NCI-H1694 (cell line): ENCODE results near the gene KIF26A.
"Not testable (repeated sequence)": the region's sequence is repeated elsewhere in the genome, so short reads cannot be mapped to it uniquely, and the experiment has no call there.

Experiments used
- DNase-seq: peaks from one replicate; lab custom pipeline; 2025; lab: John Stamatoyannopoulos, UW

Gene KIF26A

DNA sequence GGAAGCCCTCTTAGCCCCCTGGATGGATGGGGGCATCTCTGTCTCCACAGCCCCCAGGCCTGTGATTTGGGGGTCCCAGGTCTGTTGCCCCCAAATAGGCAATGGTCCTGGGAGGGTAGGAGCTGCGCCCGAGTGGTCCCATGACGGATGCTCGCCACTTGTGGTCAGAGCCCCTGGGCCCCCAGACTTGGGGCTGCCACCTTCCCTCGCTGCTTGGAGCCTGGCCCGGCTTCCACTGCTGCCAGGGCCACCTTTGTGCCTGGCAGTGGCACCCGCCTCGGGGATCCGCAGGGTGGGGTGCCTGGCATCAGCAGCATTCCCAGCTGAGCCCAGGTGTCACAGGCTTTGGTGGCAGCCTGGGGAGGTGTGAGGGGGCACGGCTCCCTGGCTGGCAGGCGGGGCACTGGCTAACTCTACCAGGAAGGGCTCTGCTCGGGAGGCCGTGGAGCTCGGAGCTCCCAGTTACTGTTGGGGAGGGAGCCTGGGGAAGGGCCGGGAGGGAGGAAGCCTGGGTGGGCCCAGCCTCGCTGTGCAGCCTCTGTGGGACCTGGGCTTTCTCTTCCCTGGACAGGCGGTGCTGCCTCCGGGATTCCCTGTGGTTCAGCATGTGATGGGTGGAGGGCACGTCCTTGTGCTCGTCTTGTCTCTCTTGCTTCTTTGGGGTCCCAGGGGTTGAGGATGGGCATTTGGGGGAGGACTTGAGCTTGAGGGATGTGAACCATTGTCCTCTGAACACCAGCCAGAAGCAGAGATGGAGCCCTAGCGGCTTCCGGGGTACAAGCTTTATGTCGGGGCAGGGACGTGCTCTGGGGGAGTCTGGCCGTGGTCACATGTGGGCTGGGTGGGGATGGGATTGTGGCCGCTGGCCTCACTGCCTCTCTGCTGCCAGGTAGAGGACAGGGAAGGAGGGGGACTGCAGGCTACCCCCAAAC is 5.4 kb downstream of the KIF26A start:
- no peak for DNase-seq

DNA sequence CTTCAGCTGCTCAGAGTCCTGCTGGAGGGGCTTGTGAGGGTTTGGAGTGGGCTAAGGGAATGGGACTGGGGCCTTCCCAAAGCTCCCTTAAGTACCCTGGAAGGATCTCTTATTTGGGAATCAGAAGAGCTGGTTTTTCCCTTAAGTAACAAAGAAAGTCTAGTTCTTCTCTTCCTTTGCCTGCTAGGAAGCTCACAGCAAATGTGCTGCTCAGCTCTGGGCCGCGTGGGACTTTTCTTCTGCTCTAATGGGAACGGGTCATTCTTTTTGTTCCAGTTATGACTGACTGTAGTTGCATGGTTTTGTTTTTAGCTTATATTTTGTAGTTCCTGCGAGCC is 6.0 kb downstream of the KIF26A start:
- DNase-seq, result no peak

- DNase-seq, result no peak
Measured at GRCh38 chr14:104144911-104145825, 6.8 kb downstream of the KIF26A start.

- no peak for DNase-seq
Measured at GRCh38 chr14:104145826-104146601, 7.6 kb downstream of the KIF26A start.

DNA sequence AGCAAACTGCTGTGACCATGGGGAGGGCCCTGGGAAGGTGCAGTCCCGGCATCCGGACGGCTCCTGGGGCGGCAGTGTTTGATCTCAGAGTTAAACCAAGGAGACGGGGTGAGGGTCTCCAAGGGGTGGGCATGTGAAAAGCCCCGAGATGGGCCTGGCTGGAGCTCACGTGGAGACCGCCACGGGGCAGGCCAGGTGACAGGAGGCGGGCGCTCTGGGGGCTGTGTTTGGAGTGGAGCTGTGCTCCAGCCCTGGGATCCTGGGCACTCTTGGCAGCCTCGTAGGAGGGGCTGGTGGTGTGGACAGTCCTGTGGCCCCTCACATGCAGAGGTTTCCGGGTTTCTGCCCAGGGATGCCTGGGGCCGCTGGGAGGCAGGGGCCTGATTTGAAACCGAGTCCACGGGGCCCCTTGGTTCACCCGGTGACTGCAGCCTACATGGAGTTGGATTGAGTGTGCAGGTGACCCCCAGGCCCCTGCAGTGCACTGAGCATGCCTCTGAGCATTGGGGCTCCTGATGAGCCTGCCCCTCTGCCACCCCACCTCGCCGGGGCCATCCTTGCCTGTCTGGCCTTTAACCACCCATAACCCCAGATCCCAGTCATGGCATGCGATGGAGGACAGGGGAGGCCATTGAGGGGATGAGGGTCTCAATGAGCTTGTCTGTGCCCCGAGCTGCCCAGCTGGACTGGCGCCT is 8.4 kb downstream of the KIF26A start:
- no peak for DNase-seq

DNA sequence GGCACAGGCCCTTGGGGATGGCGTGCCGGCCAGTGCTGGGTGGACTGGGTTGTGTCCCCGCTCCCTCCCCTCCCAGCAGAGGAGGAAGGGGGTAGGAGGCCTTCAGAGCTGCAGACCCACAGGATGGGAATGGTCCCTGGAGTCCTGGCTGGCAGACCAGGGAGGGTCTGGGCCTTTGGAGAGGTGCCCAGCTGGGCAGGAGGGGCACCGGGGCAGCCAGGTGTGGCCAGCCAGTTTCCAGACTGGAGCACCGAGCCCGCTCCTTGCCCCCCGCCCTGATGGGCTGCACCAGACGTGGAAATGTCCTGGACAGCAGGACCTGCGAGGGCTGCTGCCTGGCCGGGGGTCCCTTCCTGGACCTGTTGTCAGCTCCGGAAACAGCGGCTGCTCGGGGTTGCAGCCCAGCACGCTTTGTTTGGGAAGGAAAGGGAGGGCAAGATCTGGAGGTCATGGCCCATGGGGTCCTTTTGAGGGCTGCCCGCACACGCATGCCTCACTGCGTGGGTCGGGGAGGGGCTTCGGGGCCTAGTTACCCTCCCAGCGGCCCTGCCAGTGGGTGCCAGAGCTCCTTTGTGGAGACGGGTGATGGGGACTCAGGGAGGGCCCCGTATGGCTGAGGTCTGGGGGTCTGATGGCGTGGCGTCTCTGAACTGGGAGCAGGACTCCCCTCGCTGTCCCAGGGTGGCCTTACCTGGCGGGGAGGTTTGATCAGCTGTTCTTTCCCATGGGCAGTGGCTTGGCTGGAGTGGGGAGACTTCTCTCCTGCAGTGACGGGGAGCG is 9.1 kb downstream of the KIF26A start:
- DNase-seq, result no peak

GRCh38 chr14:104148433-104149277 is 10.3 kb downstream of the KIF26A start:
- no peak for DNase-seq

- DNase-seq, result no peak
Measured at GRCh38 chr14:104149278-104149595, 10.8 kb downstream of the KIF26A start.

DNA sequence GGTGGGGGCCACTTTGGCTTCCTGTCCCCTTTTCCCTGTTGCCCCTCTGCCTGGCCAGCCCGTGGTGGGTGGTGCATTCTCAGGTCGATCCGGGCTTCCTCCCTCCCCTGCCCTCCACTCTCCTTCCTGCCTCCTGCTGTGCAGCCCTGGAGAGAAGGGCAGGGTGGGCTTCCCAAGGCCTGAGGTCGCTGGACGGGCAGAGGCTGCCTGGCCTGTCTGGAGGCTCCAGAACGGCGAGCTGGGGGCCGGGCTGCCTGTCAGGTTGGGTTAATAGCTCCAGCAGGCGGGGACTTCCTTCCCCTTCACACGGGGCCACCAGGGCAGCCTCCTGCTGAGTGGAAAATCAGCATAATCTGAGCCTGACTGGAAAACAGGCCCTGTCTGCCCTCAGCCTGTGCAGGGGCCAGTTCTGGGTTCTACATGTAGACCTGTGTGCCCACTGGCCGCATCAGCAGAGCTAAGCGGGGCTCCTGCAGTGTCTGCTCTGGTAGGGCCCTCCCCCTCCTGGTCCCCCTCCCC is 11.3 kb downstream of the KIF26A start:
- DNase-seq, result peak; percentile 17

DNA sequence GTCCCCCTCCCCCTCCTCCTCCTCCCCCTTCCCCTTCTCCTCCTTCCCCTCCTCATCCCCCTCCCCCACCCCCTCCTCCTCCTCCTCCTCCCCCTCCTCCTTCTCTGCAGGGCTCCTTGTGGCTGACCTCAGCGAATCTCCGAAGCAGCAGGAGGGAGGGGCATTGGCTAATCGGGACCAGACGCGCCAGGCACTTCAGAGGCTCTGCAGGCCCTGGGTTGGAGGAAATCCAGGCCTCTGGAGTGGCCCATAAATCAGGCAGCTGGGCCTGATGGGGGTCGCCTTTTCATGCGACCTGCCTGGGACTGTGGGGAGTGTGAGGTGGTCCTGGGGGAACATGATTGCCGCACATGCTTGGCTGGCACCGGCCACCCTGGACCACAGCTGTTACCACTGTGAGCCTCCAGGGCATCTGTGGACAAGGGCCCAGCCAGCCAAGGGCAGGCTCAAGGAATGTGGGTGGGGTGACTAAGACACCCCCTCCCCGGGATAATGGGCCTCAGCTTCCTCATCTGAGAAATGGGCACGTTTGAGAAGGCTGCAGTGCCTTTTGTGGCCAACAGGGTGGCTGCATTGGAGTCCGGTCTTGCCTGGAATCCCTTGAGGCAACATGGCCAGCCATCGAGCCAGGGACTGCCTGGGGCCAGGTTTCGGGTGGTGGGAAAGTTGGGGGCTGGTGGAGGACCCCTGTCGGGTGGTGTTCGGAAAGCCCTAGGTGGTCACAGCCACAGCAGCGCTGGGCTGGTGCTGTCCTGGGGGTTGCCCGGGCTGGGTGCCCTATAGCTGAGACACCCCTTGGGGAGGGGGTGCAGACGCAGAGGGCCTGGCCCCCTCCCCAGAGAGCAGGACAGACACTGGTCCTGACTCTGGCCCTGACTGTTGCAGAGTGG is 12.0 kb downstream of the KIF26A start:
- DNase-seq, result peak; percentile 33

DNA sequence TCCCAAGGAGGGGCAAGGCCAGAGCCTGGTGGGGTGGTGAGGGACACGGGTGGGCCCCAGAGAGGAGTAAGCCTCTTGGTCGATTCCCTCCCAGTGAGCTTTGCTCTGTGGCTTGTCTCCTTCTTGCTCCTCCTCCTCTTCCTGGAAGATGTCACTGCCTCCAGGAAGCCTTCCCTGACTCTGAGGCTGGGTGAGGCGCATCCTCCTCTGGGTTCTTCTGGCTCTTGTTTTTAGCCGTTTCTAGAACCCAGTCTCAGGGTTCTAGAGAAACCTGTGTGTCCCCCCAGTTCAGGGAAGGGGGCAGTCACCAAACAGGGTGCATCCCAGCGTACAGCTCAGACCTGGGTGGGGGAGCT is 12.6 kb downstream of the KIF26A start:
- no peak for DNase-seq

- DNase-seq, result no peak
Measured at GRCh38 chr14:104151566-104152245, 13.3 kb downstream of the KIF26A start.

DNA sequence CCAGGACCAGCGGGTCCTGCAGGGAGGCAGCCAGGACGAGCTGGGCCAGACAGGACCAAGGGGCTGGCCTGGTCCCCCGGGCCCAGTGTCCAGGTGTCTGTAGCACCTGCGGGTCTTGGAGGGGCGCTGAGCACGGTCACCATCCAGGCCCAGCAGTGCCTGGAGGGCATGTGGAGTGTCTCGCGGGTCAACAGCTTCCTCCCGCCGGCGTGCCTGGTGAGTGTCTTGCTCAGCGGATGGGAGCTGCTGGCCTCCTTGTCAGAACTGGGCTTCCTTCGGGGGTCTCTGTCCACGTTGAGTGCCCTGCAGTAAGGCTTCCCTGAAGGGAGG is 13.8 kb downstream of the KIF26A start:
- DNase-seq, result no peak

- DNase-seq, result no peak
Measured at GRCh38 chr14:104152686-104153393, 14.5 kb downstream of the KIF26A start.

DNA sequence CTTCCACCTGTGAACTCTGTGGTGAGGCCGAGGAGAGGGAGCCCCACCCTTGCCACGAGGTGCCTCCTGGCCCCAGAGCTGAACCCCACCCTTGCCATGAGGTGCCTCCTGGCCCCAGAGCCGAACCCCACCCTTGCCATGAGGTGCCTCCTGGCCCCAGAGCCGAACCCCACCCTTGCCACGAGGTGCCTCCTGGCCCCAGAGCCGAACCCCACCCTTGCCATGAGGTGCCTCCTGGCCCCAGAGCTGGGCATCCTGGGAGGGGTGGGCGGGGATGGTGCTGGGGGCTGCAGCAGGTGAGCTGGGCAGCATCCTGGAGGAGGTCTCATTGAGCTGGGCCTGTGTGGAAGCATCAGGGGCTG is 15.0 kb downstream of the KIF26A start:
- DNase-seq, result not testable (repeated sequence)

DNA sequence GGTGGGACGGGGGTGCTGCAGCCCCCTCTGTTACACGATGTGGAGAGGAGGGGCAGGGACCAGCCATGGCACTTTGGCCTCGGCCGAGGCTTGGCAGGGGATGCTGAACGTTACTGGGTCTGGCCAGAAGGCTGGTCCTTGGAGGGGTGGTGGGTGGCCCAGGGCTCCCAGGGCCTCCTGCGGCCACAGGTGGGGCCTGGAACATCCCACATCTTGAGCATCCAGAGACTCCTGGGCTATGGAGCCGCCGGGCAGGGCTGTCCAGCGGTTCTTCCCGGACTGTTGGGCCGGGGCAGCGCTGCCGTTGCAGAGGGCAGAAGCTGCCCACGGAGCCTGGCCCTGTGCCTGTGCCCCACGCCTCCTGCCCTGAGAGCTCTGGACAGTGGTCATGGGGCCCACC is 15.9 kb downstream of the KIF26A start:
- DNase-seq, result no peak

- no peak for DNase-seq
Measured at GRCh38 chr14:104155513-104155912, 17.1 kb downstream of the KIF26A start.

DNA sequence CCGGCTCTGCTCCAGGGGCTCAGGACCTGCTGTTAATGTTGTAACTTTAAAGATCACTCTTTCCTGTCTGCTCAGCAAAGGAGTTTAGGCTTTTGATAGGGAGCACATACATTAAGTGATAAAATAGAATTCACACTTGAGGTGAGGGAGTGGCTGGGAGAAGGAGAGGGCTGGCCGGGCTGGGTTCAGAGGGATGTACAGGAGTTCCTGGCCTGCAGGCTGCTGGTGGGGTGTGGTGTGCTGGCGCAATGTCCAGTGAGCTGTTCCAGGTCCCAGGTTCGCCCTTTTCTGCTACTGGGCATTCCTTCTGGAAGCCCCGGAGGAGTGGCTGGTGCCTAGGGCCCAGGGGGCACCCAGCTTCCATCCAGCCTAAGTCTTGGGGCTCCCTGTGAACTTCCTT is 17.8 kb downstream of the KIF26A start:
- DNase-seq, result no peak
